HL-60 (cell line): ENCODE results near the gene ENOX1.

ENCODE experiments used
- DNase-seq, 2 experiments: peaks; one replicate each; pipeline ENCODE4 v3.0.0-alpha.2; 2010 to 2020; ENCODE audit warnings: low read depth in 1 of 2, low spot score in 1 of 2
- H3K27ac ChIP-seq: fragments of 250-450 bp; sonication (Bioruptor Pico); replicated peaks from 2 replicates; pipeline ENCODE4 v1.5.1; 2020; ENCODE audit warnings: mild to moderate bottlenecking, moderate library complexity
- H3K27me3 ChIP-seq: fragments of 250-450 bp; sonication (Bioruptor Pico); 2 replicates; pipeline ENCODE4 v1.5.1; 2021; ENCODE audit warnings: mild to moderate bottlenecking, moderate library complexity; ENCODE audit not compliant: insufficient read depth, poor library complexity, severe bottlenecking
- H3K4me3 ChIP-seq: replicated peaks from 2 replicates; pipeline ENCODE4 v1.5.1; 2011; ENCODE audit warnings: mild to moderate bottlenecking, control low read depth, low read length; ENCODE audit not compliant: insufficient read depth
- CTCF ChIP-seq: IDR thresholded peaks from one replicate; pipeline ENCODE4 v1.5.1; 2011; ENCODE audit warnings: low read length, control low read depth, inconsistent platforms; ENCODE audit not compliant: insufficient read depth
- GABPA ChIP-seq: IDR thresholded peaks from 2 replicates; pipeline ENCODE4 v1.6.1; 2012; ENCODE audit warnings: low read depth
- POLR2AphosphoS5 ChIP-seq: IDR thresholded peaks from 2 replicates; pipeline ENCODE4 v1.6.1; 2012; ENCODE audit warnings: low read depth
- REST ChIP-seq: IDR thresholded peaks from 2 replicates; pipeline ENCODE4 v1.6.1; 2012; ENCODE audit warnings: low read depth; ENCODE audit not compliant: insufficient replicate concordance
- SPI1 ChIP-seq: IDR thresholded peaks from 2 replicates; pipeline ENCODE4 v1.6.1; 2012; ENCODE audit warnings: low read depth, mild to moderate bottlenecking, borderline replicate concordance

Gene ENOX1

GRCh38 chr13:43484432-43485225, 302.1 kb downstream of the ENOX1 start:
- no peak overlapping the region for H3K27ac ChIP-seq
- no peak for TF ChIP-seq REST
- TF ChIP-seq CTCF = no peak
- no peak for TF ChIP-seq POLR2AphosphoS5
- no peak for TF ChIP-seq GABPA
- no peak for TF ChIP-seq SPI1
- H3K27me3 ChIP-seq = no peaks in the 10 kb centered on the region
- DNase-seq = no peak
- no peak overlapping the region for H3K4me3 ChIP-seq

- TF ChIP-seq POLR2AphosphoS5 (no peak), REST (no peak), GABPA (no peak), CTCF (no peak), SPI1 (no peak)
- H3K4me3 ChIP-seq = no peak overlapping the region
- no peaks in the 10 kb centered on the region for H3K27me3 ChIP-seq
- no peak overlapping the region for H3K27ac ChIP-seq
- no peak for DNase-seq
These were observed 302.8 kb downstream of the ENOX1 start for GRCh38 chr13:43483930-43484329.

- DNase-seq = no peak
- TF ChIP-seq POLR2AphosphoS5 (no peak), SPI1 (no peak), GABPA (no peak), REST (no peak), CTCF (no peak)
- Histone ChIP-seq H3K4me3 (no peak overlapping the region), H3K27ac (no peak overlapping the region), H3K27me3 (no peaks in the 10 kb centered on the region)
These were observed 304.1 kb downstream of the ENOX1 start for GRCh38 chr13:43482641-43483040.
